ENCODE data around the gene PTPRJ.

GRCh38 chr11:48044577-48044976 lies 64.2 kb downstream of the PTPRJ start:
- TF ChIP-seq EZH2phosphoT487 (IDR thresholded peaks at IDR 0.05; ENCODE audit: insufficient read depth, low read depth): no peak
- no peak for TF ChIP-seq EZH2 (IDR thresholded peaks at IDR 0.05; ENCODE audit: insufficient read depth, poor library complexity, severe bottlenecking)
